ENCODE measurements around the gene AGAP6. TPM values are rescaled to one million over a fixed set of nuclear protein-coding genes. Genes with fewer than 3 reads are reported as not detected.

The AGAP6 gene
- total and polyA plus RNA-seq, 7 donors, result 4.4 to 7.1 (median 5.8) TPM

Other genes starting within 250 kb of the AGAP6 start
- gene OGDHL, start 226.1 kb upstream of the AGAP6 start, total RNA-seq, result under 1 TPM in 2 of 4 donors, not detected in 2; 0.17 to 0.32 TPM
- under 1 TPM in 2 of 3 donors, not detected in 1; 0.01 TPM for gene OGDHL, start 226.1 kb upstream of the AGAP6 start, polyA plus RNA-seq
- 10 to 100 TPM; 13.3 to 21.7 (median 19.6) TPM for gene PARG, start 46.4 kb upstream of the AGAP6 start, total RNA-seq
- gene PARG, start 46.4 kb upstream of the AGAP6 start, polyA plus RNA-seq, result 10 to 100 TPM in 2 of 3 donors, 1 to 10 TPM in 1; 7.0 to 24.4 (median 10.1) TPM
- gene TIMM23B, start 46.4 kb upstream of the AGAP6 start, total RNA-seq, result 10 to 100 TPM; 15.2 to 40.0 (median 21.0) TPM
- 10 to 100 TPM; 15.7 to 26.9 (median 18.1) TPM for gene TIMM23B, start 46.4 kb upstream of the AGAP6 start, polyA plus RNA-seq
- gene WASHC2A, start 79.5 kb downstream of the AGAP6 start, total RNA-seq, result 10 to 100 TPM; 16.3 to 23.7 (median 18.7) TPM
- gene WASHC2A, start 79.5 kb downstream of the AGAP6 start, polyA plus RNA-seq, result 10 to 100 TPM; 10.9 to 24.7 (median 14.7) TPM

Measured in psoas muscle (tissue), 7 donors.